Smooth muscle cell (in vitro differentiated cells): ENCODE measurements around the gene GLIPR2. TPM values are rescaled to one million over a fixed set of nuclear protein-coding genes. Genes with fewer than 3 reads are reported as not detected.

Experiments
- DNase-seq: peaks from one replicate; lab custom pipeline; 2025; ENCODE audit not compliant: unreplicated experiment; lab: John Stamatoyannopoulos, UW
- H2AFZ ChIP-seq: fragments of 200-600 bp; sonication (generic); 2 replicates; pipeline ENCODE4 v1.6.0; 2016; ENCODE audit warnings: antibody characterized with exemption, low read depth, mild to moderate bottlenecking
- H3F3A ChIP-seq: fragments of 200-600 bp; sonication (generic); 2 replicates; pipeline ENCODE4 v1.6.0; 2017; ENCODE audit warnings: antibody characterized with exemption, low read depth
- H3K27ac ChIP-seq: fragments of 200-600 bp; sonication (generic); 2 replicates; pipeline ENCODE4 v1.5.1; 2016; ENCODE audit warnings: low read depth, mild to moderate bottlenecking
- H3K27me3 ChIP-seq: fragments of 200-600 bp; sonication (generic); 2 replicates; pipeline ENCODE4 v1.6.1; 2016; ENCODE audit warnings: low read depth, mild to moderate bottlenecking
- H3K36me3 ChIP-seq: fragments of 200-600 bp; sonication (generic); 2 replicates; pipeline ENCODE4 v1.5.1; 2016; ENCODE audit warnings: low read depth
- H3K4me1 ChIP-seq: fragments of 200-600 bp; sonication (generic); 2 replicates; pipeline ENCODE4 v1.5.1; 2016; ENCODE audit warnings: low read depth
- H3K4me2 ChIP-seq: fragments of 200-600 bp; sonication (generic); 2 replicates; pipeline ENCODE4 v1.6.0; 2016; ENCODE audit warnings: mild to moderate bottlenecking
- H3K4me3 ChIP-seq: fragments of 200-600 bp; sonication (generic); 2 replicates; pipeline ENCODE4 v1.5.1; 2016; ENCODE audit warnings: mild to moderate bottlenecking
- H3K79me2 ChIP-seq: fragments of 200-600 bp; sonication (generic); 2 replicates; pipeline ENCODE4 v1.6.0; 2016; ENCODE audit warnings: low read depth, mild to moderate bottlenecking
- H3K9ac ChIP-seq: fragments of 200-600 bp; sonication (generic); 2 replicates; pipeline ENCODE4 v1.6.0; 2016; ENCODE audit warnings: low read depth
- H3K9me3 ChIP-seq: fragments of 200-600 bp; sonication (generic); replicated peaks from 2 replicates; pipeline ENCODE4 v1.5.1; 2016; ENCODE audit warnings: low read depth
- H4K20me1 ChIP-seq: fragments of 200-600 bp; sonication (generic); 2 replicates; pipeline ENCODE4 v1.6.0; 2016; ENCODE audit warnings: low read depth
- CTCF ChIP-seq: fragments of 200-600 bp; sonication (generic); IDR thresholded peaks from 2 replicates; pipeline ENCODE4 v1.5.1; 2017; ENCODE audit warnings: borderline replicate concordance, mild to moderate bottlenecking, antibody characterized with exemption; ENCODE audit not compliant: insufficient read depth, poor library complexity, severe bottlenecking
- WGBS: methylation state at CpG from one replicate; pipeline ENCODE4 v1.1.7; 2016; ENCODE audit warnings: low lambda C conversion rate; 5-methylcytosine and 5-hydroxymethylcytosine counted together
- polyA plus RNA-seq: library from polyadenylated mRNA; unstranded; fragments of >200 nt; fragmentation: Nextera tagmentation; extraction: Ambion mirVana; gene quantifications from 2 replicates; pipeline ENCODE4 v1.2.1, GENCODE V29; 2016
- total RNA-seq: library from RNA; depleted of rRNA; stranded (reverse); fragments of >200 nt; gene quantifications from 2 replicates; pipeline ENCODE4 v1.2.3, GENCODE V29; 2014

The GLIPR2 gene
- total and polyA plus RNA-seq, 2 experiments from 2014 or later, result 30.7 to 121 TPM

- Histone ChIP-seq H3K79me2 (peaks cover 30% of the 10 kb centered on the region), H3F3A (peaks cover 3% of the 10 kb centered on the region), H3K27ac (no peak overlapping the region), H4K20me1 (peaks cover 16% of the 10 kb centered on the region), H3K4me3 (no peak overlapping the region), H3K36me3 (no peaks in the 10 kb centered on the region), H3K27me3 (no peaks in the 10 kb centered on the region), H2AFZ (no peak overlapping the region), H3K9me3 (no peaks in the 10 kb centered on the region), H3K4me1 (peaks cover 14% of the 10 kb centered on the region), H3K4me2 (no peak overlapping the region), H3K9ac (no peak overlapping the region)
- WGBS, result 98% methylated on average over 10 of the region's 10 CpGs
- no peak for TF ChIP-seq CTCF
- DNase-seq, result no peak
These were observed 2.0 kb downstream of the GLIPR2 start for GRCh38 chr9:36138496-36138895.

- Histone ChIP-seq H3K79me2 (peaks cover 30% of the 10 kb centered on the region), H3K4me1 (peaks cover 14% of the 10 kb centered on the region), H3K4me3 (no peak overlapping the region), H3K36me3 (no peaks in the 10 kb centered on the region), H3K27ac (no peak overlapping the region), H3K27me3 (no peaks in the 10 kb centered on the region), H3K4me2 (no peak overlapping the region), H3K9me3 (no peaks in the 10 kb centered on the region), H4K20me1 (peaks cover 16% of the 10 kb centered on the region), H2AFZ (no peak overlapping the region), H3F3A (peaks cover 3% of the 10 kb centered on the region), H3K9ac (no peak overlapping the region)
- WGBS, result 95% methylated on average over 5 of the region's 5 CpGs
- no peak for TF ChIP-seq CTCF
- no peak for DNase-seq
These were observed 2.4 kb downstream of the GLIPR2 start for GRCh38 chr9:36138901-36139300.

GRCh38 chr9:36140086-36141084 is 3.9 kb downstream of the GLIPR2 start:
- Histone ChIP-seq H3K4me2 (no peak overlapping the region), H2AFZ (no peak overlapping the region), H3K79me2 (peaks cover 30% of the 10 kb centered on the region), H3F3A (no peaks in the 10 kb centered on the region), H3K36me3 (no peaks in the 10 kb centered on the region), H3K9me3 (no peaks in the 10 kb centered on the region), H3K4me1 (peaks cover 14% of the 10 kb centered on the region), H3K27ac (no peak overlapping the region), H3K4me3 (no peak overlapping the region), H3K9ac (no peak overlapping the region), H3K27me3 (no peaks in the 10 kb centered on the region), H4K20me1 (peaks cover 16% of the 10 kb centered on the region)
- DNase-seq, result no peak
- no peak for TF ChIP-seq CTCF
- 87% methylated on average over 11 of the region's 11 CpGs for WGBS
